IMR-90 (cell line): ENCODE data around the gene A4GALT. TPM values are rescaled to one million over a fixed set of nuclear protein-coding genes. Genes with fewer than 3 reads are reported as not detected.

Source experiments
- ATAC-seq: fragments of 200-7000 bp; cut with Tn5 transposase; 2 replicates; pipeline ENCODE4 v1.9.1; 2020; ENCODE audit warnings: low read depth, mild to moderate bottlenecking, moderate library complexity
- BruUV-seq: library from RNA; stranded (reverse); fragments of 400-500 nt; replicated peaks from 2 replicates; lab custom pipeline; 2021; lab: Mats Ljungman, UMichigan
- CTCF ChIA-PET: fragments of 300-600 bp; formaldehyde crosslinking; extraction: SDS; loops from one replicate; lab custom pipeline; 2021; ENCODE audit warnings: antibody characterized with exemption; lab: Yijun Ruan, JAX
- POLR2A ChIA-PET: fragments of 300-600 bp; sonication (Branson Sonifier 250); formaldehyde crosslinking; loops from one replicate; lab custom pipeline; 2022; ENCODE audit warnings: antibody characterized with exemption; ENCODE audit not compliant: unreplicated experiment; lab: Charles Lee
- DNase-seq: peaks from one replicate; pipeline ENCODE4 v3.0.0; 2013
- H2AFZ ChIP-seq: replicated peaks from 2 replicates; pipeline ENCODE3; 2013; ENCODE audit warnings: low read length, mild to moderate bottlenecking; ENCODE audit not compliant: poor library complexity
- H2AK5ac ChIP-seq: 2 replicates; pipeline ENCODE4 v1.6.1; 2013; ENCODE audit warnings: low read depth, low read length, inconsistent platforms
- H2AK9ac ChIP-seq: replicated peaks from 2 replicates; pipeline ENCODE3; 2013; ENCODE audit warnings: mild to moderate bottlenecking, low read depth, low read length, moderate library complexity; ENCODE audit not compliant: poor library complexity
- H2BK120ac ChIP-seq: 2 replicates; pipeline ENCODE4 v1.6.1; 2013; ENCODE audit warnings: low read depth, low read length, inconsistent platforms
- H2BK15ac ChIP-seq: 3 replicates; pipeline ENCODE4 v1.6.1; 2013; ENCODE audit warnings: low read depth, low read length, inconsistent platforms
- H2BK20ac ChIP-seq: 2 replicates; pipeline ENCODE4 v1.6.1; 2013; ENCODE audit warnings: low read depth, mild to moderate bottlenecking, inconsistent platforms, low read length, moderate library complexity
- H2BK5ac ChIP-seq: 2 replicates; pipeline ENCODE4 v1.6.1; 2013; ENCODE audit warnings: mild to moderate bottlenecking, low read depth, low read length, inconsistent platforms; ENCODE audit not compliant: poor library complexity, severe bottlenecking
- H3K14ac ChIP-seq: replicated peaks from 2 replicates; pipeline ENCODE4 v1.6.1; 2013; ENCODE audit warnings: low read depth, low read length, inconsistent platforms
- H3K18ac ChIP-seq: 2 replicates; pipeline ENCODE4 v1.6.1; 2013; ENCODE audit warnings: low read depth, low read length, control low read depth
- H3K23ac ChIP-seq: 2 replicates; pipeline ENCODE4 v1.6.1; 2013; ENCODE audit warnings: low read depth, low read length, inconsistent platforms
- H3K27ac ChIP-seq: 2 replicates; pipeline ENCODE4 v1.5.1; 2013; ENCODE audit warnings: mild to moderate bottlenecking, control low read depth, low read length; ENCODE audit not compliant: insufficient read depth
- H3K27me3 ChIP-seq: 2 replicates; pipeline ENCODE4 v1.6.1; 2013; ENCODE audit warnings: low read length; ENCODE audit not compliant: control insufficient read depth, insufficient read depth
- H3K36me3 ChIP-seq: 2 replicates; pipeline ENCODE4 v1.6.1; 2013; ENCODE audit warnings: low read length, mixed read lengths; ENCODE audit not compliant: control insufficient read depth, insufficient read depth
- H3K4ac ChIP-seq: 2 replicates; pipeline ENCODE4 v1.6.1; 2013; ENCODE audit warnings: low read depth, low read length, inconsistent platforms
- H3K4me1 ChIP-seq: 2 replicates; pipeline ENCODE4 v1.6.1; 2013; ENCODE audit warnings: low read length, mixed read lengths; ENCODE audit not compliant: control insufficient read depth, insufficient read depth
- H3K4me2 ChIP-seq: 2 replicates; pipeline ENCODE4 v1.6.1; 2013; ENCODE audit warnings: low read depth, mild to moderate bottlenecking, control low read depth, low read length, moderate library complexity
- H3K4me3 ChIP-seq: 2 replicates; pipeline ENCODE4 v1.5.1; 2013; ENCODE audit warnings: low read depth, mild to moderate bottlenecking, control low read depth, low read length, moderate library complexity; ENCODE audit not compliant: insufficient read depth
- H3K56ac ChIP-seq: 2 replicates; pipeline ENCODE4 v1.6.1; 2013; ENCODE audit warnings: low read length, inconsistent platforms; ENCODE audit not compliant: insufficient read depth; ENCODE audit errors: extremely low read depth
- H3K79me1 ChIP-seq, 2 experiments: 2 replicates each; pipeline ENCODE4 v1.6.1; 2013; ENCODE audit warnings: low read length in 2 of 2, inconsistent platforms in 1 of 2, low read depth in 1 of 2
- H3K9ac ChIP-seq: 2 replicates; pipeline ENCODE4 v1.6.1; 2013; ENCODE audit warnings: low read depth, low read length, control low read depth
- H3K9me1 ChIP-seq: 2 replicates; pipeline ENCODE4 v1.6.1; 2013; ENCODE audit warnings: low read length, inconsistent platforms; ENCODE audit not compliant: insufficient read depth
- H3K9me3 ChIP-seq: 2 replicates; pipeline ENCODE4 v1.6.1; 2013; ENCODE audit warnings: low read length; ENCODE audit not compliant: control insufficient read depth, insufficient read depth
- H4K20me1 ChIP-seq: 2 replicates; pipeline ENCODE4 v1.6.1; 2013; ENCODE audit warnings: low read length, inconsistent platforms; ENCODE audit not compliant: insufficient read depth
- H4K5ac ChIP-seq: 2 replicates; pipeline ENCODE4 v1.6.1; 2013; ENCODE audit warnings: mild to moderate bottlenecking, low read depth, low read length, control low read depth
- H4K8ac ChIP-seq, 2 experiments: 2 replicates each; pipeline ENCODE4 v1.6.1; 2013; ENCODE audit warnings: low read depth in 2 of 2, low read length in 2 of 2, control low read depth in 1 of 2, inconsistent platforms in 1 of 2
- H4K91ac ChIP-seq: 2 replicates; pipeline ENCODE4 v1.6.1; 2013; ENCODE audit warnings: low read depth, low read length, inconsistent platforms; ENCODE audit not compliant: insufficient read depth
- BHLHE40 ChIP-seq: fragments of 150-350 bp; IDR thresholded peaks from 2 replicates; pipeline ENCODE4 v1.6.1; 2016; ENCODE audit warnings: mild to moderate bottlenecking, low read depth, low read length
- CEBPB ChIP-seq: IDR thresholded peaks from 2 replicates; pipeline ENCODE4 v1.6.1; 2012; ENCODE audit warnings: low read depth, low read length, improper control_type of control experiment
- CHD1 ChIP-seq: IDR thresholded peaks from 2 replicates; pipeline ENCODE4 v1.6.1; 2012; ENCODE audit warnings: low read depth, low read length, improper control_type of control experiment
- CTCF ChIP-seq: conservative IDR thresholded peaks from 2 replicates; pipeline ENCODE4 v1.5.1; 2012; ENCODE audit warnings: mild to moderate bottlenecking, low read depth, low read length, improper control_type of control experiment
- ELK1 ChIP-seq: fragments of 150-350 bp; IDR thresholded peaks from 2 replicates; pipeline ENCODE4 v1.6.1; 2016; ENCODE audit warnings: low read depth, mild to moderate bottlenecking, low read length, moderate library complexity, borderline replicate concordance
- FOS ChIP-seq: fragments of 150-350 bp; IDR thresholded peaks from 2 replicates; pipeline ENCODE4 v1.6.1; 2016; ENCODE audit warnings: low read depth, low read length
- MAFK ChIP-seq: IDR thresholded peaks from 2 replicates; pipeline ENCODE4 v1.6.1; 2012; ENCODE audit warnings: low read depth, low read length, improper control_type of control experiment
- MAZ ChIP-seq: IDR thresholded peaks from 2 replicates; pipeline ENCODE4 v1.6.1; 2012; ENCODE audit warnings: low read depth, mild to moderate bottlenecking, low read length, improper control_type of control experiment, moderate library complexity, borderline replicate concordance
- MXI1 ChIP-seq: IDR thresholded peaks from 2 replicates; pipeline ENCODE4 v1.6.1; 2012; ENCODE audit warnings: low read depth, mild to moderate bottlenecking, low read length, moderate library complexity, borderline replicate concordance
- POLR2A ChIP-seq: IDR thresholded peaks from 2 replicates; pipeline ENCODE4 v1.6.1; 2012; ENCODE audit warnings: mild to moderate bottlenecking, low read depth, low read length
- RAD21 ChIP-seq: IDR thresholded peaks from 2 replicates; pipeline ENCODE4 v1.6.1; 2012; ENCODE audit warnings: low read length, improper control_type of control experiment
- RCOR1 ChIP-seq: IDR thresholded peaks from 2 replicates; pipeline ENCODE4 v1.6.1; 2012; ENCODE audit warnings: mild to moderate bottlenecking, low read length, improper control_type of control experiment; ENCODE audit not compliant: insufficient replicate concordance
- RFX5 ChIP-seq: IDR thresholded peaks from 2 replicates; pipeline ENCODE4 v1.8.0; 2012; ENCODE audit warnings: low read depth, mild to moderate bottlenecking, low read length, moderate library complexity
- SMC3 ChIP-seq: fragments of 150-350 bp; IDR thresholded peaks from 2 replicates; pipeline ENCODE4 v1.6.1; 2016; ENCODE audit warnings: low read depth, mild to moderate bottlenecking, antibody characterized with exemption, low read length, moderate library complexity
- WGBS, 2 experiments: methylation state at CpG; one replicate each; pipeline versions ENCODE4 v1.1.5 to v1.1.7; 2013; ENCODE audit warnings: missing lambda C conversion rate in 2 of 2; ENCODE audit not compliant: insufficient read length in 1 of 2; ENCODE audit errors: extremely low coverage in 2 of 2; 5-methylcytosine and 5-hydroxymethylcytosine counted together
- dilution Hi-C: fragments of 300-500 bp; cut with HindIII; formaldehyde crosslinking; loops from one replicate; pipeline ENCODE4 v1.14.3; 2018; ENCODE audit warnings: low sequenced_read_pairs; ENCODE audit not compliant: unreplicated experiment
- in situ Hi-C: fragments of 300-500 bp; cut with MboI; formaldehyde crosslinking; loops from 3 replicates; pipeline ENCODE4 v1.14.3; 2019; ENCODE audit warnings: low sequenced_read_pairs, inconsistent platforms, mixed read lengths
- intact Hi-C: fragments of 100-400 bp; cut with micrococcal nuclease; formaldehyde crosslinking; loops from 2 replicates; pipeline ENCODE4 v1.10.0; 2022
- polyA plus RNA-seq, 3 experiments: library from polyadenylated mRNA; depleted of rRNA; stranded (reverse); fragments of >200 nt; gene quantifications; 2 replicates each; pipeline ENCODE4 v1.2.3, GENCODE V29; 2012; ENCODE audit warnings: low replicate concordance in 1 of 3
- total RNA-seq: library from RNA; depleted of rRNA; stranded (reverse); fragments of >200 nt; gene quantifications from 2 replicates; pipeline ENCODE4 v1.2.3, GENCODE V29; 2012
- TF ChIP-seq, protein P1 (sequence below): fragments of 150-350 bp; IDR thresholded peaks from 2 replicates; pipeline ENCODE4 v1.6.1; 2017; ENCODE audit warnings: mild to moderate bottlenecking, antibody characterized with exemption, low read length, low read depth

The A4GALT gene
- total and polyA plus RNA-seq, 2 of the 4 experiments (the other 2 are of a cell fraction) = 1.6 to 6.1 TPM

DNA sequence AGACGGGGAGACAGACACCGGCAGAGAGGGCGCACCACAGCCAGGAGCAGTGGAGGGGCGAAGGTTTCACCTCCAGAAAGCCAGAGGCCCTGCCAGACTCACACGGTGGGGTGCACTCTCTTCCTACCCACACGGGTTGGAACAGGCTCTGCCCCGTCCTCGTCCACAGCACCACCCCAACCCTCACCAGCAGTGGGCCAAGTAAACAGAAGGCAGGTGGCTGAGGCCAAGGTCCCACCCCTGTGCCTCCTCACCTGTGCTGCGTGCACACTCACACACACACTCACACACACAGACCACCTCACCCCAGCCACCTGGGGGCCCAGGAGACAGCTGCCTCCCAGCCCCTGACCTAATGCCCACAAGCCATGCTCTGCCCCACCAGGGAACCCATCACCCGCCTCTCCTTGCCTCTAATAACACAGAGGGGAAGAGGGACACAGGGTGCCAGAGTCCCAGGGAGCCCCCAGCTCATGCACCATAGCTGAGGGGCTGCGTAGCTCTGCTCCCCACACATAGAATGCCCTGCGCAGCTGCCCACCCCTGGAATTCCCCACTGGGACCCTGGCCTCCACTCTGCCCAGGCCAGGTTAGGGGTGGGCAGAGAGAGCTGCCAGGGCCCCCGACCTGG lies 74.6 kb downstream of the A4GALT start:
- H3K79me1 ChIP-seq = peaks cover 4 to 81% of the 10 kb centered on the region in 2 experiments; a peak in 2 of 4 replicates
- H3K27ac ChIP-seq = no peak overlapping the region
- no peak overlapping the region for H3K56ac ChIP-seq
- dilution Hi-C loops = no loop called here
- DNase-seq = no peak
- H3K4me2 ChIP-seq = peak overlapping the region; percentile 45
- ChIA-PET POLR2A (interaction anchor here (1.5 kb wide), 1 partner anchor 31 kb away, joined by 4 read pairs; the partner anchor contains the start of gene POLDIP3), CTCF (no interaction called here)
- 0 out of 2 replicates have a peak overlapping the region, but pooled peaks have one; percentile 7 for H3K23ac ChIP-seq
- H3K27me3 ChIP-seq = no peaks in the 10 kb centered on the region
- H3K36me3 ChIP-seq = no peaks in the 10 kb centered on the region
- H2AK9ac ChIP-seq = peak overlapping the region; percentile 92
- in situ Hi-C loops = no loop called here
- H3K18ac ChIP-seq = no peak overlapping the region
- H2AFZ ChIP-seq = peak overlapping the region; percentile 21
- H2BK20ac ChIP-seq = no peak overlapping the region
- H3K9me1 ChIP-seq = peaks cover 28% of the 10 kb centered on the region
- no peak overlapping the region; the same call in 1 of the 2 replicates for H3K9ac ChIP-seq
- peak overlapping the region; percentile 84; the same call in 1 of the 2 replicates for H2AK5ac ChIP-seq
- H4K5ac ChIP-seq = no peak overlapping the region
- H4K20me1 ChIP-seq = peaks cover 70% of the 10 kb centered on the region
- no peak overlapping the region for H2BK15ac ChIP-seq
- 81% methylated on average over 3 of the region's 13 CpGs; no CpG with 5 or more reads in 1 of the 2 experiments for WGBS, 2 experiments
- H2BK5ac ChIP-seq = peak overlapping the region; percentile 20
- H3K4me1 ChIP-seq = peaks cover 42% of the 10 kb centered on the region
- peak overlapping the region; percentile 29; the same call in 1 of the 2 replicates for H3K14ac ChIP-seq
- H3K4ac ChIP-seq = no peak overlapping the region
- ATAC-seq = no peak
- H3K4me3 ChIP-seq = no peak overlapping the region
- H2BK120ac ChIP-seq = no peak overlapping the region
- no peak overlapping the region for H4K91ac ChIP-seq
- H3K9me3 ChIP-seq = no peaks in the 10 kb centered on the region
- peak overlapping the region in 1 of 2 experiments; percentile 3; a peak in 1 of 4 replicates for H4K8ac ChIP-seq
- intact Hi-C loops = no loop called here
- BruUV-seq = no TSS peak
- TF ChIP-seq, protein P1, sequence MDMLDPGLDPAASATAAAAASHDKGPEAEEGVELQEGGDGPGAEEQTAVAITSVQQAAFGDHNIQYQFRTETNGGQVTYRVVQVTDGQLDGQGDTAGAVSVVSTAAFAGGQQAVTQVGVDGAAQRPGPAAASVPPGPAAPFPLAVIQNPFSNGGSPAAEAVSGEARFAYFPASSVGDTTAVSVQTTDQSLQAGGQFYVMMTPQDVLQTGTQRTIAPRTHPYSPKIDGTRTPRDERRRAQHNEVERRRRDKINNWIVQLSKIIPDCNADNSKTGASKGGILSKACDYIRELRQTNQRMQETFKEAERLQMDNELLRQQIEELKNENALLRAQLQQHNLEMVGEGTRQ = no peak
- TF ChIP-seq MAZ = no peak
- TF ChIP-seq FOS = no peak
- TF ChIP-seq RFX5 = no peak
- TF ChIP-seq CEBPB = no peak
- TF ChIP-seq RAD21 = no peak
- TF ChIP-seq CHD1 = no peak
- TF ChIP-seq MAFK = no peak
- no peak for TF ChIP-seq ELK1
- TF ChIP-seq BHLHE40 = no peak
- TF ChIP-seq CTCF = no peak
- TF ChIP-seq MXI1 = no peak
- TF ChIP-seq SMC3 = no peak
- TF ChIP-seq RCOR1 = no peak
- no peak for TF ChIP-seq POLR2A
